ENCODE results near the gene SORD.
"Not testable (repeated sequence)": the region's sequence is repeated elsewhere in the genome, so short reads cannot be mapped to it uniquely, and the experiment has no call there.

Gene SORD

GRCh38 chr15:45097466-45097865 lies 74.5 kb downstream of the SORD start:
- DNase-seq (ENCODE audit: low read depth), result no peak

GRCh38 chr15:45099549-45100165 lies 76.7 kb downstream of the SORD start:
- no peak for DNase-seq (ENCODE audit: low read depth)

- no peak for DNase-seq (ENCODE audit: low read depth)
These were observed 78.1 kb downstream of the SORD start for GRCh38 chr15:45100884-45101625.

- DNase-seq (ENCODE audit: low read depth), result no peak
These were observed 78.8 kb downstream of the SORD start for GRCh38 chr15:45101749-45102148.

GRCh38 chr15:45102226-45102625 lies 79.2 kb downstream of the SORD start:
- no peak for DNase-seq (ENCODE audit: low read depth)

- not testable (repeated sequence) for DNase-seq (ENCODE audit: low read depth)
These were observed 81.2 kb downstream of the SORD start for GRCh38 chr15:45104170-45104569.

- no peak for DNase-seq (ENCODE audit: low read depth)
These were observed 82.6 kb downstream of the SORD start for GRCh38 chr15:45105586-45105985.

- DNase-seq (ENCODE audit: low read depth), result no peak
These were observed 83.2 kb downstream of the SORD start for GRCh38 chr15:45106002-45106790.

GRCh38 chr15:45107941-45108630 lies 85.1 kb downstream of the SORD start:
- DNase-seq (ENCODE audit: low read depth), result no peak

- DNase-seq (ENCODE audit: low read depth), result no peak
These were observed 87.3 kb downstream of the SORD start for GRCh38 chr15:45110256-45110820.

- DNase-seq (ENCODE audit: low read depth), result no peak
These were observed 88.6 kb downstream of the SORD start for GRCh38 chr15:45111390-45112142.

- no peak for DNase-seq (ENCODE audit: low read depth)
These were observed 89.2 kb downstream of the SORD start for GRCh38 chr15:45112143-45112590.

- no peak for DNase-seq (ENCODE audit: low read depth)
These were observed 89.8 kb downstream of the SORD start for GRCh38 chr15:45112591-45113379.

- no peak for DNase-seq (ENCODE audit: low read depth)
These were observed 90.5 kb downstream of the SORD start for GRCh38 chr15:45113380-45113990.

- DNase-seq (ENCODE audit: low read depth), result no peak
These were observed 91.2 kb downstream of the SORD start, which contains the start of the genes DUOX2 and DUOXA2 for GRCh38 chr15:45114076-45114750. Gene DUOX2 (minus strand): TSS chr15:45114172. CDS start chr15:45113411, 761 bp downstream. Gene DUOXA2 (plus strand): TSS chr15:45114326. CDS start chr15:45114606, 280 bp downstream.

GRCh38 chr15:45114751-45115085 lies 91.7 kb downstream of the SORD start:
- DNase-seq (ENCODE audit: low read depth), result no peak

- no peak for DNase-seq (ENCODE audit: low read depth)
These were observed 92.4 kb downstream of the SORD start for GRCh38 chr15:45115312-45115820.

GRCh38 chr15:45116006-45116481 lies 93.0 kb downstream of the SORD start:
- DNase-seq (ENCODE audit: low read depth), result no peak
